Tibial nerve (tissue), 4 donors: ENCODE results near the gene TMEM53. TPM values are rescaled to one million over a fixed set of nuclear protein-coding genes. Genes with fewer than 3 reads are reported as not detected.

Experiments used
- DNase-seq, 2 donors: peaks; one replicate each; pipeline ENCODE4 v3.0.0-alpha.2; 2019; ENCODE audit warnings: low spot score in 2 of 2
- H3K27ac ChIP-seq, 4 donors: fragments of 200-600 bp; sonication (generic) in 3 of 4; one replicate each; pipeline ENCODE4 v1.5.1; 2017 to 2019; ENCODE audit warnings: mild to moderate bottlenecking in 1 of 4
- H3K27me3 ChIP-seq, 2 donors: fragments of 200-600 bp; sonication (generic) in 1 of 2; one replicate each; pipeline versions ENCODE4 v1.5.1 to v1.6.0; 2017 to 2019
- H3K36me3 ChIP-seq, 3 donors: fragments of 200-600 bp; sonication (generic); one replicate each; pipeline ENCODE4 v1.5.1; 2018 to 2019
- H3K4me1 ChIP-seq, 4 donors: fragments of 200-600 bp; sonication (generic) in 3 of 4; one replicate each; pipeline ENCODE4 v1.5.1; 2017 to 2019
- H3K4me3 ChIP-seq, 4 donors: fragments of 200-600 bp; sonication (generic) in 3 of 4; one replicate each; pipeline ENCODE4 v1.5.1; 2017 to 2019; ENCODE audit warnings: mild to moderate bottlenecking in 1 of 4, moderate library complexity in 1 of 4
- H3K9me3 ChIP-seq, 4 donors: fragments of 200-600 bp; sonication (generic) in 3 of 4; one replicate each; pipeline ENCODE4 v1.5.1; 2017 to 2019
- CTCF ChIP-seq, 5 experiments: fragments of 200-600 bp in 3 of 5; fragments of 450-650 bp in 2 of 5; sonication (generic) in 3 of 5; IDR thresholded peaks; one replicate each; pipeline ENCODE4 v1.5.1; 2016 to 2019; ENCODE audit warnings: antibody characterized with exemption in 5 of 5, mild to moderate bottlenecking in 3 of 5, moderate library complexity in 2 of 5
- EP300 ChIP-seq, 2 donors: sonication (generic); formaldehyde crosslinking; IDR thresholded peaks; one replicate each; pipeline ENCODE4 v1.6.1; 2017; ENCODE audit warnings: antibody characterized with exemption in 2 of 2, mild to moderate bottlenecking in 1 of 2
- POLR2A ChIP-seq, 2 donors: fragments of 450-650 bp; IDR thresholded peaks; one replicate each; pipeline ENCODE4 v1.6.1; 2017; ENCODE audit warnings: antibody characterized with exemption in 2 of 2, mild to moderate bottlenecking in 2 of 2, moderate library complexity in 2 of 2
- WGBS, 2 donors: methylation state at CpG; one replicate each; pipeline ENCODE4 v1.1.5; 2018; 5-methylcytosine and 5-hydroxymethylcytosine counted together
- total RNA-seq, 4 donors: library from RNA; depleted of rRNA; stranded (reverse); fragments of >200 nt; gene quantifications; one replicate each; pipeline ENCODE4 v1.1.0, GENCODE V29; 2016

TMEM53 gene
- total RNA-seq, 4 donors from 2014 or later: 7.2 to 10.5 (median 9.5) TPM

DNA sequence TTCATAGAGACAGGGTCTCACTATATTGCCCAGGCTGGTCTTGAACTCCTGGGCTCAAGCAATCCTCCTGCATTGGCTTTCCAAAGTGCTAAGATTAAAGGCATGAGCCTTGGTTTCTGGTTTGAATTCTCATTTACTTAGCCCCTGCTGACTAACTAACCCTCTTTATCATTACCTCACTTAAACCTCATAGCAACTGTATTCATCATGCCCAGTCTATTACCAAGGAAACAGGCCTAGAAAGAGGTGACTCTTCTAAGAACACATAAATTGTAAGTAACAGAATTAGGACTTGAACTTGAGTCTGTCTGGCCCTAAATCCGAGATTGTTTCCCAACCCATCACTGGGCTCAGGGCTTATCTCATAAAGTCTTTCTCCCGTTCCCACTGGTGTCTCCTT lies 44.2 kb downstream of the TMEM53 start:
- Histone ChIP-seq H3K4me1 (peaks cover 0 to 32% (median 10%) of the 10 kb centered on the region in 4 donors), H3K4me3 (no peak overlapping the region), H3K36me3 (peaks cover 0 to 18% (median 0%) of the 10 kb centered on the region in 3 donors), H3K27me3 (no peaks in the 10 kb centered on the region), H3K27ac (no peak overlapping the region), H3K9me3 (no peaks in the 10 kb centered on the region)
- WGBS, 2 donors: 94 to 98% methylated on average over 2 of the region's 2 CpGs
- no peak for TF ChIP-seq CTCF (IDR thresholded peaks at IDR 0.05)
- TF ChIP-seq EP300 (IDR thresholded peaks at IDR 0.05): no peak
- no peak for TF ChIP-seq POLR2A (IDR thresholded peaks at IDR 0.05)
- no peak for DNase-seq

DNA sequence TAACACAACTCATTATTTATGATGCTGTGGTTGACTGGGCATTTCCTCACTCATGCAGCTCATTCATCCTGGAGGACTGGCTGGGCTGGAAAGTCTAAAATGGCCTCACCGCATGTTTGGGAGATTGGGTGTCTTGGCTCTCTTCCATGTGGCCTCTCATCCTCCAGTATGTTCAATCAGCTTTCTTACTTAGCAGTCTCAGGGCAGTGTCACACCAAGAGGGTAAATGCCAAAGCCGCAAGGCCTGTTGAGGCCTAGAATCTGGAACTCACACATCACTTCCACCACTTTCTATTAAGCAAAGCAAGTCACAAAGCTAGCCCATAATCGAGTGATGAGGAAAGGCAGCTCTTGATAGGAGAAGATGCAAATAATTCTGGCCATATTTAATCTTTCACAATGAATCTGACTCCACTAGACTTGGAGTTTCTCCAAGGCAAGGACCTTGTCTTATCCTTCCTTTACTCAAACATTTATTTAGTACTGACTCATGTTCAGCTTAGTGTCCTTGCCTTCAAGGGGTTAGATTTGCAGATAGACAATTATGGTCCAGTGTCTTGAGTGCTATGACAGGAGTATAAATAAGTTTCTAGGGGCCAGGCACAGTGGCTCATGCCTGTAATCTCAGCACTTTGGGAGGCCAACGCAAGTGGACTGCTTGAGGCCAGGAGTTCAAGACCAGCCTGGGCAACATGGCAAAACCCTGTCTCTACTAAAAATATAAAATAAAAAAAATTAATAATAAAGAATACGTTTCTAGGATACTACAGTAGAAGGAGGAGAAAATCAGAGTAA lies 45.1 kb downstream of the TMEM53 start:
- TF ChIP-seq POLR2A (IDR thresholded peaks at IDR 0.05) (no peak), CTCF (IDR thresholded peaks at IDR 0.05) (no peak), EP300 (IDR thresholded peaks at IDR 0.05) (no peak)
- Histone ChIP-seq H3K4me3 (no peak overlapping the region), H3K9me3 (no peaks in the 10 kb centered on the region), H3K4me1 (peaks cover 0 to 24% (median 10%) of the 10 kb centered on the region in 4 donors), H3K36me3 (peaks cover 0 to 9% (median 0%) of the 10 kb centered on the region in 3 donors), H3K27ac (no peak overlapping the region), H3K27me3 (no peaks in the 10 kb centered on the region)
- no peak for DNase-seq
- 83 to 89% methylated on average over 5 of the region's 5 CpGs for whole genome bisulfite sequencing, 2 donors

DNA sequence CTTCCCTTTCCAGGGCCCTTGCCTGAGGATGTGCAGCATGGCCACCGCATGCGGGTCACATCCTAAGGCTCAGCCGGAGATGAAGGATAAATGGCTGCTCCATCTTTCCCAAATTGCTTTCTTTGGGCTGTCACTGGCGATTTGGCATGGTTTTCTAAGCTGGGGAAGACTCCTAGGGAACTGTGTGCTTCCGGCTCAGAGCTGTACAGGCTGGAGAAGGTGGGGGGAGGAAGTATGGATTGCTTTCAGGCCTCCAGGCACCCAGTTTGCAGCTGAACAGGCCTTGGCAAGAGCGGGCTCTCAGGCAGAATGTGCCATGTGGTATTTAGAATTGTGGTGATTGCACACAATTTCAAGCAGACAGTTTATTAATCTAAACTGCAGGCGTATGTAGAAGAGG lies 48.9 kb downstream of the TMEM53 start:
- Histone ChIP-seq H3K36me3 (no peaks in the 10 kb centered on the region), H3K4me3 (no peak overlapping the region), H3K9me3 (no peaks in the 10 kb centered on the region), H3K27me3 (no peaks in the 10 kb centered on the region), H3K4me1 (no peaks in the 10 kb centered on the region), H3K27ac (no peak overlapping the region)
- 87 to 89% methylated on average over 7 of the region's 7 CpGs for WGBS, 2 donors
- TF ChIP-seq CTCF (IDR thresholded peaks at IDR 0.05) (no peak), POLR2A (IDR thresholded peaks at IDR 0.05) (no peak), EP300 (IDR thresholded peaks at IDR 0.05) (no peak)
- DNase-seq: no peak

- Histone ChIP-seq H3K27ac (no peak overlapping the region), H3K9me3 (no peaks in the 10 kb centered on the region), H3K27me3 (no peaks in the 10 kb centered on the region), H3K36me3 (no peaks in the 10 kb centered on the region), H3K4me1 (no peaks in the 10 kb centered on the region), H3K4me3 (no peak overlapping the region)
- DNase-seq: no peak
- 76 to 79% methylated on average over 11 to 12 of the region's 12 CpGs for WGBS, 2 donors
- TF ChIP-seq EP300 (IDR thresholded peaks at IDR 0.05) (no peak), CTCF (IDR thresholded peaks at IDR 0.05) (no peak), POLR2A (IDR thresholded peaks at IDR 0.05) (no peak)
Measured at GRCh38 chr1:44624268-44624901, 49.9 kb downstream of the TMEM53 start.

GRCh38 chr1:44621841-44622286 lies 52.4 kb downstream of the TMEM53 start:
- peaks cover 0 to 2% of the 10 kb centered on the region in 2 donors for H3K27me3 ChIP-seq
- 82 to 87% methylated on average over 15 of the region's 15 CpGs for WGBS, 2 donors
- TF ChIP-seq POLR2A (IDR thresholded peaks at IDR 0.05): no peak
- TF ChIP-seq EP300 (IDR thresholded peaks at IDR 0.05): no peak
- TF ChIP-seq CTCF (IDR thresholded peaks at IDR 0.05): no peak
- peaks cover 0 to 9% (median 6%) of the 10 kb centered on the region in 4 donors for H3K4me1 ChIP-seq
- DNase-seq: no peak
- no peak overlapping the region for H3K4me3 ChIP-seq
- no peaks in the 10 kb centered on the region for H3K9me3 ChIP-seq
- H3K36me3 ChIP-seq: no peaks in the 10 kb centered on the region
- H3K27ac ChIP-seq: no peak overlapping the region
